PFSK-1 (cell line): Measurements from ENCODE around the gene MED27.

Source experiments
- FOXP2 ChIP-seq: optimal IDR thresholded peaks from 2 replicates; pipeline ENCODE3; 2011; ENCODE audit warnings: borderline replicate concordance, control low read depth, inconsistent platforms; ENCODE audit not compliant: insufficient read depth; ENCODE audit errors: extremely low read length, extremely low read depth
- POLR2AphosphoS5 ChIP-seq: IDR thresholded peaks from 2 replicates; pipeline ENCODE4 v1.6.1; 2012; ENCODE audit warnings: low read depth, mild to moderate bottlenecking, control low read depth, low read length, moderate library complexity
- SIN3A ChIP-seq: IDR thresholded peaks from 2 replicates; pipeline ENCODE4 v1.6.1; 2012; ENCODE audit warnings: mild to moderate bottlenecking, low read length, moderate library complexity, borderline replicate concordance; ENCODE audit not compliant: insufficient read depth
- TAF1 ChIP-seq: IDR thresholded peaks from 2 replicates; pipeline ENCODE4 v1.6.1; 2012; ENCODE audit warnings: low read length, control low read depth, borderline replicate concordance; ENCODE audit not compliant: insufficient read depth
- TF ChIP-seq, protein P1 (sequence below), 2 experiments: IDR thresholded peaks; 2 replicates each; pipeline versions ENCODE4 v1.6.1 to v1.8.0; 2011 to 2012; ENCODE audit warnings: low read depth in 2 of 2, low read length in 2 of 2, control low read depth in 1 of 2, inconsistent platforms in 1 of 2, mild to moderate bottlenecking in 1 of 2, moderate library complexity in 1 of 2; ENCODE audit not compliant: insufficient read depth in 1 of 2

MED27 gene

DNA sequence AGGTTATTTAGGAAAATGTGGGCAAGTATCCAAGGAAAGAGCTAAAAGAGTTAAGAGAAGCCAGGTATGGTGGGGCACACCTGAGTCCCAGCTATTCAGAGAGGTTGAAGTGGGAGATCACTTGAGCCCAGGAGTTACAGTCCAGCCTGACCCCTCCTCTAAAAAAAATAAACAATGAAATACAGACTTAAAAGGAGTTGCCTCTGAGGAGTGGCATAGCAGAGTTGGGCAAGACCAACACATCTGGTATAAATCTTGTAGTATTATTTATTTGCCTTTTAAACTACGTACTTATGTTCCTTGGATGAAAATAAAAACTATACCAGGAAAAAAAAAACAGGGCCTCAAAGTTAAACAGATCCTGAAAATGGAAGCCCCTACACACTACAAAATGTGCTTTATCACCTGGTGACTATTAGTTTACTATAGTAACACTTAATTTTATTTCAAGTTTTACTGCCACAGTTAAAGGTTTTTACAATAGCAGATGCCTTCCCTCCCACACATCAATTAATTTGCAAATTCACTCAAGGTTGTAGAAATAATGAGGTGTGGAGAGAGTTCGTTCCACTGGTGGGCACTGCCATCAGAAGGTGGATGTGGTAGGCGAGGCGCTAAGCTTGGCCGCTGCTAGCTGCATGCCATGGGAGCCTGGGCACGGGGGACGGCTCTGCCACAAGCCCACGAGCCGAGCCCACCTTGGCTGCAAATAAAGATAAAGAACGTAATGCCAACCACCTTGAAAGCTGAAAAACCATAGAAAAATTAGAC is 48.0 kb downstream of the MED27 start:
- TF ChIP-seq SIN3A (no peak), POLR2AphosphoS5 (no peak), FOXP2 (no peak), TAF1 (no peak)
- TF ChIP-seq, protein P1, sequence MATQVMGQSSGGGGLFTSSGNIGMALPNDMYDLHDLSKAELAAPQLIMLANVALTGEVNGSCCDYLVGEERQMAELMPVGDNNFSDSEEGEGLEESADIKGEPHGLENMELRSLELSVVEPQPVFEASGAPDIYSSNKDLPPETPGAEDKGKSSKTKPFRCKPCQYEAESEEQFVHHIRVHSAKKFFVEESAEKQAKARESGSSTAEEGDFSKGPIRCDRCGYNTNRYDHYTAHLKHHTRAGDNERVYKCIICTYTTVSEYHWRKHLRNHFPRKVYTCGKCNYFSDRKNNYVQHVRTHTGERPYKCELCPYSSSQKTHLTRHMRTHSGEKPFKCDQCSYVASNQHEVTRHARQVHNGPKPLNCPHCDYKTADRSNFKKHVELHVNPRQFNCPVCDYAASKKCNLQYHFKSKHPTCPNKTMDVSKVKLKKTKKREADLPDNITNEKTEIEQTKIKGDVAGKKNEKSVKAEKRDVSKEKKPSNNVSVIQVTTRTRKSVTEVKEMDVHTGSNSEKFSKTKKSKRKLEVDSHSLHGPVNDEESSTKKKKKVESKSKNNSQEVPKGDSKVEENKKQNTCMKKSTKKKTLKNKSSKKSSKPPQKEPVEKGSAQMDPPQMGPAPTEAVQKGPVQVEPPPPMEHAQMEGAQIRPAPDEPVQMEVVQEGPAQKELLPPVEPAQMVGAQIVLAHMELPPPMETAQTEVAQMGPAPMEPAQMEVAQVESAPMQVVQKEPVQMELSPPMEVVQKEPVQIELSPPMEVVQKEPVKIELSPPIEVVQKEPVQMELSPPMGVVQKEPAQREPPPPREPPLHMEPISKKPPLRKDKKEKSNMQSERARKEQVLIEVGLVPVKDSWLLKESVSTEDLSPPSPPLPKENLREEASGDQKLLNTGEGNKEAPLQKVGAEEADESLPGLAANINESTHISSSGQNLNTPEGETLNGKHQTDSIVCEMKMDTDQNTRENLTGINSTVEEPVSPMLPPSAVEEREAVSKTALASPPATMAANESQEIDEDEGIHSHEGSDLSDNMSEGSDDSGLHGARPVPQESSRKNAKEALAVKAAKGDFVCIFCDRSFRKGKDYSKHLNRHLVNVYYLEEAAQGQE (IDR thresholded peaks at IDR 0.05; ENCODE audit: insufficient read depth in 1 of 2, low read depth in 2 of 2, low read length in 2 of 2) = no peak

DNA sequence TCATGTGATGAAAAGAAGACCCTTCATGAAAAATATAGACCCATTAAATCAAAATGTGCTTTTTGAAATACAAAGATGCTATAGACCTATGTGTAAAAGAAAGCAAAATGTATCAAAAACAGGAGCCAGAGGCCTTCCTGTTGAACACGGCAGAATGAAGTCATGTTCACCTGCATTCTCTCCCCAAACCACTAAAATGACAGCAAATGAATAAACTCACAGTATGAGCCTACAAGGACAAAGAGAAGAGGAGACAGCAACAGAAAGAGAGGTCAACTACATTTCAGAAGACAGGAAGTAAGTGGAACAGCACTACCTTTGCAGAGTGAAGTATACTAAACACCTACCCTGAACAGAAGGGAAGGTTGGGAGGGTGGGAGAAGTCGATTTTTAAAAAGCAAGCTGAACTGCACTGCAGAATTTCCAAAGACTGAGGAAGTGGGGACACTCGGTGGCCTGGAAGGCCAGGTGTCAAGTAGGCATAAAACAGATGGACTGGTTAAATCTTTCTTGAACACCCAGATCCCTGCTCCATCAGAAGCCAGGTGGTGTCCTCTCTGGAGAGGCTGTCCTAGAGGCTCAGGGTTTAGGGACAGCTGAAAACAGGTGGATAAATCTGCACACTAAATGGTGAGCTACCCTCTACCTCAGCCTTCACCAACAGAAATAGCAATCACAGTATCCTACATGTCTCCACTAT is 48.9 kb downstream of the MED27 start:
- TF ChIP-seq, protein P1 (IDR thresholded peaks at IDR 0.05; ENCODE audit: insufficient read depth in 1 of 2, low read depth in 2 of 2, low read length in 2 of 2) = no peak
- TF ChIP-seq FOXP2 (no peak), TAF1 (no peak), POLR2AphosphoS5 (no peak)

DNA sequence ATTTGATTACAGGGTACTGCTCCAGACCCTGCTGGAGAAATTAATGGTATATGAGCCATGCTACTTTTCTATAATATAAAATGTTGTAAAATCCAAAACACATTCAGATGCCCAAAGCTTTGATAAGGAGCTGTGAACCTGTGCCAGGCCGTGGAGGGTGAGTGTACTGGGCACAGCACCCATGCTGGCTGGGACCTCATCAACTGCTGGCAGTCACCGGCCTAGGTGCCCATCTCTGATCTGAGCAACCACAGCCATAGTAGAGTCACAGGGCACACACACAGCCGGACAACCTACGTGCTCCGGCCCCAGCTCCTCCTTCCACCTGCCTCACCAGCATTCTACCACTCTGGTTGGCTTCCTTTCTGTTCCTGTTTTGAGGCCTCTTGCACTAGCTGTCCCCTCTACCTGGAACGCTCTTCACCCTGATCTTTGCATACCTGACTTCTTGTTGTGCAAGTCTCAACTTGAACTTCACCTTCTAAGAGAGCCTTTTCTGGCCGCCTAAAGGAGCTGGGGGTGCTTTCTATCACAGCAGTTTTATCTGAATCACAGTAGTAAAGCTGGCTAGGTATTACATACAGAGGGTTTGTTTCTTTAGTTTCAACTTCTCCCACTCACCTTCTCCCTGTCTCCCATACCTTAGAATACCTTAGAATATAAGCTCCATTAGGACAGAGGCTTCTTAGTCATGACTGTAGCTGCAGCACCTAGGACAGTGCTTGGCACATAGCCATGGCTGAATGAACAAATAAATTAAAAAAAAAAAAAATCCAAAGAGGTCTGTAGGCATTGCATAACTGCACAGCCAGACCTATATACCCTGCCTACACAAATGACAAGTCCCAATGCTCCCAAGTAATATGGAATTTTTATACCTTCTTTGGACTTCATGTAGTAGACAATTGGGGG is 51.7 kb downstream of the MED27 start:
- TF ChIP-seq, protein P1 (IDR thresholded peaks at IDR 0.05; ENCODE audit: insufficient read depth in 1 of 2, low read depth in 2 of 2, low read length in 2 of 2) = peak; percentile 36 to 88; a peak in 2 of 4 replicates
- TF ChIP-seq POLR2AphosphoS5 = no peak

DNA sequence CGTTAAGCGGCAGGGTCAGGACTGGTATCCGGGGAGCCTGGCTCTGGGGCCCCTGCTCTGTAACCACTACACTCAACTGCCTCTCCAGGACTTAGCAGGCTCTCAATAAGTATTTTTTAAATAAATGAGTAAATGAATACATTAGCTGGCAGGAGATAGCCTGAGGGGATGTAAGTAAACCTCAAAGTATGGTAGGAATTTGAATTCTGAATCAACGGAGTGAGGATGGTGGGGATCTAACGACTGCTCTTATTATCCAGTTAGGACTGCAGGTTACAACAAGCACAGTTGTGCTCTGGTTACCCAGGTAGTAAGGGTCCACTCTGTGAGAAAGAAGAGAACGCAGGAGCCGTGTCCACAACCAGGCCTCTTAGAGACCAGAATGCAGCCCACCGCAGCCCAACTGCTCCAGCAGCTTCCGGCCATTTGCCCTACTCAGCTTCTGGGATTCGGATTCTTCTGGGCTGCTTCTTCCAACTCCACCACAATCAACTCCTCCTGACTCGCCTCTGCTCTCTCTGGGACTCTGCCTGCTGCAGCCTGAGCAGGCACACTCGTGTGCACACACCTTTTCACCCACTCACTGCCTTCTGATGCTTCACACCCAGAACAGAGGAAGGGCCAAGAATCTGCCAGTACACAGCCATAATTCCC is 52.6 kb downstream of the MED27 start:
- no peak for TF ChIP-seq TAF1
- TF ChIP-seq, protein P1 (IDR thresholded peaks at IDR 0.05; ENCODE audit: insufficient read depth in 1 of 2, low read depth in 2 of 2, low read length in 2 of 2) = no peak
- no peak for TF ChIP-seq POLR2AphosphoS5
- no peak for TF ChIP-seq FOXP2
- no peak for TF ChIP-seq SIN3A
